Activated T-cell treated with anti-CD3 and anti-CD28 coated beads, Interleukin-2, amount 50 U/mL, for 4 hours (primary cell): ENCODE data around the gene KRT16. TPM values are rescaled to one million over a fixed set of nuclear protein-coding genes. Genes with fewer than 3 reads are reported as not detected.

ENCODE experiments used
- total RNA-seq, 3 donors: library from RNA; stranded (reverse); gene quantifications; one replicate each; pipeline ENCODE4 v1.2.1, GENCODE V29; 2021

The KRT16 gene
- total RNA-seq, 3 donors from 2014 or later = not detected

Other genes with a start within 250 kb of the KRT16 start
- not detected for gene KRT33B, start 243.0 kb downstream of the KRT16 start, total RNA-seq
- not detected for gene KRT34, start 230.5 kb downstream of the KRT16 start, total RNA-seq
- not detected for gene KRT31, start 215.2 kb downstream of the KRT16 start, total RNA-seq
- not detected for gene KRT37, start 188.2 kb downstream of the KRT16 start, total RNA-seq
- gene KRT38, start 171.8 kb downstream of the KRT16 start, total RNA-seq = not detected
- gene KRT32, start 145.4 kb downstream of the KRT16 start, total RNA-seq = not detected
- gene KRT35, start 131.6 kb downstream of the KRT16 start, total RNA-seq = not detected
- not detected for gene KRT36, start 122.9 kb downstream of the KRT16 start, total RNA-seq
- gene KRT13, start 107.2 kb downstream of the KRT16 start, total RNA-seq = not detected
- gene KRT15, start 93.9 kb downstream of the KRT16 start, total RNA-seq = not detected
- gene KRT19, start 84.5 kb downstream of the KRT16 start, total RNA-seq = 1 to 10 TPM; 1.1 to 2.0 (median 1.8) TPM
- gene KRT9, start 40.7 kb downstream of the KRT16 start, total RNA-seq = not detected
- gene KRT14, start 25.9 kb downstream of the KRT16 start, total RNA-seq = not detected
- gene KRT17, start 11.8 kb upstream of the KRT16 start, total RNA-seq = not detected
- gene EIF1, start 76.1 kb upstream of the KRT16 start, total RNA-seq = 1,000 to 10,000 TPM; 1,373 to 1,742 (median 1,506) TPM
- not detected for gene GAST, start 99.6 kb upstream of the KRT16 start, total RNA-seq
- under 1 TPM in 1 of 3 donors, not detected in 2; 0.18 TPM for gene HAP1, start 121.9 kb upstream of the KRT16 start, total RNA-seq
- under 1 TPM; 0.86 to 0.98 (median 0.92) TPM for gene JUP, start 173.9 kb upstream of the KRT16 start, total RNA-seq
- gene P3H4, start 199.2 kb upstream of the KRT16 start, total RNA-seq = 1 to 10 TPM; 2.0 to 3.6 (median 2.5) TPM
- gene FKBP10, start 200.2 kb upstream of the KRT16 start, total RNA-seq = 1 to 10 TPM in 1 of 3 donors, under 1 TPM in 2; 0.68 to 1.2 (median 0.76) TPM
- 10 to 100 TPM; 29.7 to 53.6 (median 41.9) TPM for gene NT5C3B, start 223.5 kb upstream of the KRT16 start, total RNA-seq
- not detected for gene KLHL10, start 225.1 kb upstream of the KRT16 start, total RNA-seq